Esophagus muscularis mucosa (tissue), 4 donors: ENCODE measurements around the gene ICOS. TPM values are rescaled to one million over a fixed set of nuclear protein-coding genes. Genes with fewer than 3 reads are reported as not detected.
"Not testable (repeated sequence)": the region's sequence is repeated elsewhere in the genome, so short reads cannot be mapped to it uniquely, and the experiment has no call there.

Experiments used
- DNase-seq: peaks from one replicate; pipeline ENCODE4 v3.0.0-alpha.2; 2017; ENCODE audit errors: extremely low spot score
- H3K27ac ChIP-seq, 4 donors: fragments of 200-600 bp; sonication (generic); replicated peaks in 1 of 4; 1 replicate in 3 of 4; 2 replicates in 1 of 4; pipeline ENCODE4 v1.5.1; 2016 to 2019; ENCODE audit warnings: mild to moderate bottlenecking in 1 of 4
- H3K27me3 ChIP-seq, 4 donors: fragments of 200-600 bp; sonication (generic); one replicate each; pipeline versions ENCODE4 v1.5.1 to v1.6.0; 2016 to 2019
- H3K36me3 ChIP-seq, 4 donors: fragments of 200-600 bp; sonication (generic); one replicate each; pipeline ENCODE4 v1.5.1; 2016 to 2019
- H3K4me1 ChIP-seq, 4 donors: fragments of 200-600 bp; sonication (generic); one replicate each; pipeline ENCODE4 v1.5.1; 2016 to 2019
- H3K4me3 ChIP-seq, 4 donors: fragments of 200-600 bp; sonication (generic); 1 replicate in 2 of 4; 2 replicates in 2 of 4; pipeline ENCODE4 v1.5.1; 2016 to 2019; ENCODE audit warnings: mild to moderate bottlenecking in 4 of 4, moderate library complexity in 1 of 4
- H3K9me3 ChIP-seq, 4 donors: fragments of 200-600 bp; sonication (generic); 1 replicate in 3 of 4; 2 replicates in 1 of 4; pipeline ENCODE4 v1.5.1; 2016 to 2019
- EP300 ChIP-seq: sonication (generic); formaldehyde crosslinking; IDR thresholded peaks from one replicate; pipeline ENCODE4 v1.6.1; 2017; ENCODE audit warnings: antibody characterized with exemption
- POLR2A ChIP-seq: fragments of 450-650 bp; IDR thresholded peaks from one replicate; pipeline ENCODE4 v1.6.1; 2017; ENCODE audit warnings: antibody characterized with exemption, moderate library complexity, mild to moderate bottlenecking, low read depth
- POLR2AphosphoS5 ChIP-seq, 2 donors: sonication (generic); formaldehyde crosslinking; IDR thresholded peaks; one replicate each; pipeline ENCODE4 v1.6.1; 2017; ENCODE audit warnings: antibody characterized with exemption in 2 of 2
- WGBS: methylation state at CpG from one replicate; pipeline ENCODE4 v1.1.5; 2018; 5-methylcytosine and 5-hydroxymethylcytosine counted together
- intact Hi-C: fragments of 100-400 bp; cut with DNase I; formaldehyde crosslinking; loops from one replicate; pipeline ENCODE4 v1.15.1; 2023
- total RNA-seq, 4 donors: library from RNA; depleted of rRNA; stranded (reverse); fragments of >200 nt; gene quantifications; one replicate each; pipeline versions ENCODE4 v1.1.0 to v1.2.1, GENCODE V29; 2016
- TF ChIP-seq, protein P1 (sequence below), 3 experiments: fragments of 200-600 bp in 2 of 3; fragments of 450-650 bp in 1 of 3; sonication (generic) in 2 of 3; IDR thresholded peaks; one replicate each; pipeline ENCODE4 v1.5.1; 2017 to 2019; ENCODE audit warnings: antibody characterized with exemption in 3 of 3, mild to moderate bottlenecking in 2 of 3, moderate library complexity in 1 of 3

The ICOS gene
- total RNA-seq, 4 donors from 2014 or later: under 0.01 to 0.50 TPM; not detected in 2

DNA sequence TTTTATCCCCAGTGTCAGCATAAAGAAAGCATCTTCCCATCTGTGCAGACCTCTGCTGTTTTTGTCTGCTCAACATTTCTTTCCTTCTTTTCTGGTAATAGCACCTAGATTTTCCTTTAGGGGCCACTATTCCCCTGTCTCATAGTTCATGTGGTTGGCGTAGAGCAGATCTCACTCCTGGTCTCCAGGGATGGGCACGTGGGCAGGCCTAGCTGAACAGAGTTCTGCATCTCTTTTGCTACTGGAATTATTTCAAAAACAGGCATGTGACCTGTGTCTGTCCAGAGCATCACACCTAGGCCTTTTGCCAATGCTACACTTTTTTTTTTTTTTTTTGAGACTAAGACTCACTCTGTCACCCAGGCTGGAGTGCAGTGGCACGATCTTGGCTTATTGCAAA lies 17.7 kb upstream of the ICOS start:
- TF ChIP-seq EP300: no peak
- TF ChIP-seq, protein P1, sequence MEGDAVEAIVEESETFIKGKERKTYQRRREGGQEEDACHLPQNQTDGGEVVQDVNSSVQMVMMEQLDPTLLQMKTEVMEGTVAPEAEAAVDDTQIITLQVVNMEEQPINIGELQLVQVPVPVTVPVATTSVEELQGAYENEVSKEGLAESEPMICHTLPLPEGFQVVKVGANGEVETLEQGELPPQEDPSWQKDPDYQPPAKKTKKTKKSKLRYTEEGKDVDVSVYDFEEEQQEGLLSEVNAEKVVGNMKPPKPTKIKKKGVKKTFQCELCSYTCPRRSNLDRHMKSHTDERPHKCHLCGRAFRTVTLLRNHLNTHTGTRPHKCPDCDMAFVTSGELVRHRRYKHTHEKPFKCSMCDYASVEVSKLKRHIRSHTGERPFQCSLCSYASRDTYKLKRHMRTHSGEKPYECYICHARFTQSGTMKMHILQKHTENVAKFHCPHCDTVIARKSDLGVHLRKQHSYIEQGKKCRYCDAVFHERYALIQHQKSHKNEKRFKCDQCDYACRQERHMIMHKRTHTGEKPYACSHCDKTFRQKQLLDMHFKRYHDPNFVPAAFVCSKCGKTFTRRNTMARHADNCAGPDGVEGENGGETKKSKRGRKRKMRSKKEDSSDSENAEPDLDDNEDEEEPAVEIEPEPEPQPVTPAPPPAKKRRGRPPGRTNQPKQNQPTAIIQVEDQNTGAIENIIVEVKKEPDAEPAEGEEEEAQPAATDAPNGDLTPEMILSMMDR (IDR thresholded peaks at IDR 0.05): no peak
- TF ChIP-seq POLR2A: no peak
- TF ChIP-seq POLR2AphosphoS5 (IDR thresholded peaks at IDR 0.05): no peak
- H3K4me1 ChIP-seq: peaks cover 0 to 21% (median 15%) of the 10 kb centered on the region in 4 donors
- intact Hi-C loops: loop anchor here (10.0 kb wide), 1 partner anchor 434 kb away; no protein-coding TSS in a partner anchor
- H3K36me3 ChIP-seq: no peaks in the 10 kb centered on the region
- WGBS: 65% methylated on average over 3 of the region's 3 CpGs
- H3K4me3 ChIP-seq: no peak overlapping the region
- no peaks in the 10 kb centered on the region for H3K27me3 ChIP-seq
- no peak for DNase-seq
- no peaks in the 10 kb centered on the region for H3K9me3 ChIP-seq
- peak overlapping the region in 1 of 4 donors; percentile 14 for H3K27ac ChIP-seq

DNA sequence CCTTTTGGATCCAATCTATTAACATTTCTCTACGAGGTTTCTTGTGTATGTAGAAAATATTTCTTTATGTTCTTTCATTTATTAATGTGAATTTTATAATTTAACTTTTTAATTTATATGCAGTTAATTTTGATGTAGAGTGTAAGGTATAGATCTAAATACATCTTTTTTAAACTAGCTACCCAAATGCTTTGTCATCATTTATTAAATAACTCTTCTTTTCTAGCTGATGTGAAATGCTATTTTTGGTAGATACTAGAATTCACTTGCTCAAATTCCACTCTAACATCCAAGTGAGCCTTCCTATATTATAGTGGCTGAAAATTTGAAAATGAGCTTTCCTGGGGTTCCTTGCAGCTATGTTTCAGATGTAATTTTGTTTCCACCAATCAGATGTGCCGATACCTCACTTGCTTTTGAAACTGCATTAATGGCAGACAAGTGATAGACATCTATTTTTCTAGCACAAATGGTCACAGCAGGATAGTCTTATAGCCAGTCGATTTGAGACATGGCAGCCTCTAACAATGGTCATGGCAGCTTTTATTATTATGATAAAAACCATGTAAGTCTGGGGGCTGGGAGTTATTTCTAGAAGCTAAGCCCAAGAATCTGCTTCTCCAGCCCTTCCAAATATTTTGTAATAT lies 10.9 kb upstream of the ICOS start:
- Histone ChIP-seq H3K27me3 (no peaks in the 10 kb centered on the region), H3K27ac (no peak overlapping the region), H3K9me3 (no peaks in the 10 kb centered on the region), H3K4me1 (peaks cover 0 to 6% (median 2%) of the 10 kb centered on the region in 4 donors), H3K36me3 (no peaks in the 10 kb centered on the region), H3K4me3 (no peak overlapping the region)
- no peak for TF ChIP-seq POLR2A
- no peak for DNase-seq
- intact Hi-C loops: no loop called here
- WGBS: 84% methylated on average over 3 of the region's 3 CpGs

- H3K9me3 ChIP-seq: no peaks in the 10 kb centered on the region
- no peaks in the 10 kb centered on the region for H3K36me3 ChIP-seq
- intact Hi-C loops: no loop called here
- no peaks in the 10 kb centered on the region for H3K27me3 ChIP-seq
- no peak for DNase-seq
- TF ChIP-seq POLR2A: no peak
- TF ChIP-seq, protein P1 (IDR thresholded peaks at IDR 0.05): peak in 2 of 3 experiments; percentile 18 to 25
- H3K4me3 ChIP-seq: no peak overlapping the region
- peaks cover 0 to 6% (median 3%) of the 10 kb centered on the region in 4 donors for H3K4me1 ChIP-seq
- no peak overlapping the region for H3K27ac ChIP-seq
Observed at GRCh38 chr2:203928849-203929248, 7.7 kb upstream of the ICOS start.

GRCh38 chr2:203931262-203931661 lies 5.3 kb upstream of the ICOS start:
- H3K27ac ChIP-seq, H3K36me3 ChIP-seq, H3K27me3 ChIP-seq, H3K9me3 ChIP-seq, intact Hi-C loops, H3K4me1 ChIP-seq, DNase-seq, H3K4me3 ChIP-seq: not testable (repeated sequence)
- 77% methylated on average over 3 of the region's 3 CpGs for WGBS

- H3K4me1 ChIP-seq: peaks cover 0 to 6% (median under 1%) of the 10 kb centered on the region in 4 donors
- DNase-seq: no peak
- no peaks in the 10 kb centered on the region for H3K36me3 ChIP-seq
- H3K9me3 ChIP-seq: no peaks in the 10 kb centered on the region
- no peak overlapping the region for H3K27ac ChIP-seq
- 51% methylated on average over 5 of the region's 5 CpGs for WGBS
- no peak overlapping the region for H3K4me3 ChIP-seq
- TF ChIP-seq POLR2A (no peak), EP300 (no peak), POLR2AphosphoS5 (IDR thresholded peaks at IDR 0.05) (no peak)
- TF ChIP-seq, protein P1 (IDR thresholded peaks at IDR 0.05): no peak
- H3K27me3 ChIP-seq: no peaks in the 10 kb centered on the region
- intact Hi-C loops: no loop called here
Observed at GRCh38 chr2:203934041-203934492, 2.5 kb upstream of the ICOS start.
